ENCODE measurements around the gene OR10A5.

DNA sequence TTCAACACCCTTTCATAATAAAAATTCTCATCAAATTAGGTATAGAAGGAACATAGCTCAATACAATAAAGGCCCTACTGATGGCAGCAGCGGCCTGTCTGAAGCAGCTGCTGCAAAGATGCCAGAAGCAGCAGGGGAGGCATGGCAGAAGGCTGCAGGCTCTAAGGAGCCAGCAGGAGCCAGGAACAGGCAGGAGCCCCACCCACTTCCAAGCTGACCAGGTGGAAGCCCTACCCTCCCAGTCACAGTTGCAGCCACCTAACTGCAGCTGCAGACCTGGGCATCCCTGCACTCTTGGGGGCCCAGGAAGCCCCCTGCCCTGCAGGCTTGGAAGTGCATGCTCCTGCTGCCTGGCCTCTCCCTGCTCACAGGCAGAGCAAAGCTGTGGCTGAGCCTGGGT lies 27.8 kb upstream of the OR10A5 start:
- TF ChIP-seq TBX2 (CRISPR knock-in tag; IDR thresholded peaks at IDR 0.05; ENCODE audit: borderline replicate concordance) (no peak), SMC3 (IDR thresholded peaks at IDR 0.05; ENCODE audit: low read length) (no peak), POLR2A (IDR thresholded peaks at IDR 0.05; ENCODE audit: insufficient read depth in 1 of 2, low read depth in 2 of 2, low read length in 2 of 2) (no peak), ZNF878 (CRISPR knock-in tag; IDR thresholded peaks at IDR 0.05) (no peak), RAD21 (CRISPR knock-in tag; IDR thresholded peaks at IDR 0.05) (no peak), ZFP90 (CRISPR knock-in tag; IDR thresholded peaks at IDR 0.05; ENCODE audit: borderline replicate concordance) (no peak), RNF2 (conservative IDR thresholded peaks at IDR 0.05; ENCODE audit: low read depth) (no peak), EZH2 (conservative IDR thresholded peaks at IDR 0.05; ENCODE audit: low read depth, low read length) (no peak), ZFYVE20 (CRISPR knock-in tag; IDR thresholded peaks at IDR 0.05; ENCODE audit: borderline replicate concordance, low read depth) (no peak)
- TF ChIP-seq, protein P1, sequence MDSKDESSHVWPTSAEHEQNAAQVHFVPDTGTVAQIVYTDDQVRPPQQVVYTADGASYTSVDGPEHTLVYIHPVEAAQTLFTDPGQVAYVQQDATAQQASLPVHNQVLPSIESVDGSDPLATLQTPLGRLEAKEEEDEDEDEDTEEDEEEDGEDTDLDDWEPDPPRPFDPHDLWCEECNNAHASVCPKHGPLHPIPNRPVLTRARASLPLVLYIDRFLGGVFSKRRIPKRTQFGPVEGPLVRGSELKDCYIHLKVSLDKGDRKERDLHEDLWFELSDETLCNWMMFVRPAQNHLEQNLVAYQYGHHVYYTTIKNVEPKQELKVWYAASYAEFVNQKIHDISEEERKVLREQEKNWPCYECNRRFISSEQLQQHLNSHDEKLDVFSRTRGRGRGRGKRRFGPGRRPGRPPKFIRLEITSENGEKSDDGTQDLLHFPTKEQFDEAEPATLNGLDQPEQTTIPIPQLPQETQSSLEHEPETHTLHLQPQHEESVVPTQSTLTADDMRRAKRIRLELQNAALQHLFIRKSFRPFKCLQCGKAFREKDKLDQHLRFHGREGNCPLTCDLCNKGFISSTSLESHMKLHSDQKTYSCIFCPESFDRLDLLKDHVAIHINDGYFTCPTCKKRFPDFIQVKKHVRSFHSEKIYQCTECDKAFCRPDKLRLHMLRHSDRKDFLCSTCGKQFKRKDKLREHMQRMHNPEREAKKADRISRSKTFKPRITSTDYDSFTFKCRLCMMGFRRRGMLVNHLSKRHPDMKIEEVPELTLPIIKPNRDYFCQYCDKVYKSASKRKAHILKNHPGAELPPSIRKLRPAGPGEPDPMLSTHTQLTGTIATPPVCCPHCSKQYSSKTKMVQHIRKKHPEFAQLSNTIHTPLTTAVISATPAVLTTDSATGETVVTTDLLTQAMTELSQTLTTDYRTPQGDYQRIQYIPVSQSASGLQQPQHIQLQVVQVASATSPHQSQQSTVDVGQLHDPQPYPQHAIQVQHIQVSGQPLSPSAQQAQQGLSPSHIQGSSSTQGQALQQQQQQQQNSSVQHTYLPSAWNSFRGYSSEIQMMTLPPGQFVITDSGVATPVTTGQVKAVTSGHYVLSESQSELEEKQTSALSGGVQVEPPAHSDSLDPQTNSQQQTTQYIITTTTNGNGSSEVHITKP (CRISPR knock-in tag; IDR thresholded peaks at IDR 0.05; ENCODE audit: low read depth): no peak
- TF ChIP-seq, protein P2, sequence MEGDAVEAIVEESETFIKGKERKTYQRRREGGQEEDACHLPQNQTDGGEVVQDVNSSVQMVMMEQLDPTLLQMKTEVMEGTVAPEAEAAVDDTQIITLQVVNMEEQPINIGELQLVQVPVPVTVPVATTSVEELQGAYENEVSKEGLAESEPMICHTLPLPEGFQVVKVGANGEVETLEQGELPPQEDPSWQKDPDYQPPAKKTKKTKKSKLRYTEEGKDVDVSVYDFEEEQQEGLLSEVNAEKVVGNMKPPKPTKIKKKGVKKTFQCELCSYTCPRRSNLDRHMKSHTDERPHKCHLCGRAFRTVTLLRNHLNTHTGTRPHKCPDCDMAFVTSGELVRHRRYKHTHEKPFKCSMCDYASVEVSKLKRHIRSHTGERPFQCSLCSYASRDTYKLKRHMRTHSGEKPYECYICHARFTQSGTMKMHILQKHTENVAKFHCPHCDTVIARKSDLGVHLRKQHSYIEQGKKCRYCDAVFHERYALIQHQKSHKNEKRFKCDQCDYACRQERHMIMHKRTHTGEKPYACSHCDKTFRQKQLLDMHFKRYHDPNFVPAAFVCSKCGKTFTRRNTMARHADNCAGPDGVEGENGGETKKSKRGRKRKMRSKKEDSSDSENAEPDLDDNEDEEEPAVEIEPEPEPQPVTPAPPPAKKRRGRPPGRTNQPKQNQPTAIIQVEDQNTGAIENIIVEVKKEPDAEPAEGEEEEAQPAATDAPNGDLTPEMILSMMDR (CRISPR knock-in tag; IDR thresholded peaks at IDR 0.05): no peak
- TF ChIP-seq, protein P3, sequence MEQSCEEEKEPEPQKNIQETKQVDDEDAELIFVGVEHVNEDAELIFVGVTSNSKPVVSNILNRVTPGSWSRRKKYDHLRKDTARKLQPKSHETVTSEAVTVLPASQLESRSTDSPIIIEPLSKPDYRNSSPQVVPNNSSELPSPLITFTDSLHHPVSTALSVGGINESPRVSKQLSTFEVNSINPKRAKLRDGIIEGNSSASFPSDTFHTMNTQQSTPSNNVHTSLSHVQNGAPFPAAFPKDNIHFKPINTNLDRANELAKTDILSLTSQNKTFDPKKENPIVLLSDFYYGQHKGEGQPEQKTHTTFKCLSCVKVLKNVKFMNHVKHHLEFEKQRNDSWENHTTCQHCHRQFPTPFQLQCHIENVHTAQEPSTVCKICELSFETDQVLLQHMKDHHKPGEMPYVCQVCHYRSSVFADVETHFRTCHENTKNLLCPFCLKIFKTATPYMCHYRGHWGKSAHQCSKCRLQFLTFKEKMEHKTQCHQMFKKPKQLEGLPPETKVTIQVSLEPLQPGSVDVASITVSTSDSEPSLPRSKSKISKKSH (CRISPR knock-in tag; IDR thresholded peaks at IDR 0.05; ENCODE audit: borderline replicate concordance): no peak

All from HepG2 (cell line).